DMS153 (cell line): ENCODE data around the gene BRICD5.
A peak's percentile ranks its signal among the peaks of the same experiment; 100 is the strongest.

Experiments used
- DNase-seq: peaks from one replicate; lab custom pipeline; 2025; lab: John Stamatoyannopoulos, UW

Gene BRICD5

DNA sequence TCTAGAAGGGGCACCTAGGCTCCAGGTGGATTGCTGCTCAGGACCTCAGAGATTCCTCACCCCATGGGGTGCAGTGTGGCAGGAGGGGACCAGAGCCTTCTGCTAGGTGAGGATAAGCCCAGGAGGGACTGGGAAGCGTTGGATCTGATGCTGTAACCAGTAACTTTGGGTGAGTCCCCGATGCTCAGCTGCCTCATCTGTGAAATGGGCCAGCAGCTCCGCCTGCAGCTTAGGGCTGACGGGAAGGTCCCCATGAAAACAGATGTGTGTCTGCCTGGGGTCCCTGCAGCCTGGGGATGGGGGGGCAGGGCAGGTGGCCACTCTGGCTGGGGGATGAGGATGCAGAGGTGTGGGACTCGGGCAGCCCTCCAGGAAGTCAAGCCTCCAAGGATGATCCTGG lies 11.6 kb downstream of the BRICD5 start:
- DNase-seq: no peak

DNA sequence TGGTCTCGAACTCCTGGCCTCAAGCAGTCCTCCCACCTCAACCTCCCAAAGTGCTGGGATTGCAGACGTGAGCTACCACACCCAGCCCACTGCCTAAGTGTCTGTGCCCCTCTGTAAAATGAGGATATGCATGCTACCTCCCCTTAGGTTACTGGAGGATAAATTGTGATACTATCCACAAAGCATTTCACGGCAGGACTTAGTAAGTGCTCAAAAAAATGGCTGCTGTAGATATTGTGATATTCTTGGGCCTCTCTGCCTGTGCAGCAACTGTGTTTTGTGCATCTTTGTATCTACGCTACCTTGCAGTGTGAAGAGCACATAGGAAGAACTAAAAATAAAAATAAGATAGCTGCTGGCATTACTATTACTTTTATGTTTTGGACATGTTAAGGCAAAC lies 12.4 kb downstream of the BRICD5 start:
- DNase-seq: no peak

DNA sequence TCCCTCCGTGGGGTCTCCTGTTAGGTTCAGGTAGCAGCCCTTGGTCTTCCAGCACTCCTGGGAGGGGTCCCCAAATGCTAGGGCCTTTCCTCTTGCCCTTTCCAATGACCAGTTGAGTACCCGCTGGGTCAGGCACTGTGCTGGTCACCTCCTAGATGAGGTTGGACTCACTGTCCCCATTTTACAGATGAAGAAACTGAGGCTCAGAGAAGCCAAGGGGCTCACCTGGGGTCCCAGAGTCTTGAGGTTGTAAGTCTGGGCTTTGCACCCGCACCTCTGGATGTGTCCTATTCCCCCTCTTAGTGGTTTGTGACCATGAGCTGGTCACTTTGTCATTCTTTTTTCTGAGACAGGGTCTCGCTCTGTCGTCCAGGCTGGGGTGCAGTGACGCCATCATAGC lies 12.9 kb downstream of the BRICD5 start:
- DNase-seq: no peak

DNA sequence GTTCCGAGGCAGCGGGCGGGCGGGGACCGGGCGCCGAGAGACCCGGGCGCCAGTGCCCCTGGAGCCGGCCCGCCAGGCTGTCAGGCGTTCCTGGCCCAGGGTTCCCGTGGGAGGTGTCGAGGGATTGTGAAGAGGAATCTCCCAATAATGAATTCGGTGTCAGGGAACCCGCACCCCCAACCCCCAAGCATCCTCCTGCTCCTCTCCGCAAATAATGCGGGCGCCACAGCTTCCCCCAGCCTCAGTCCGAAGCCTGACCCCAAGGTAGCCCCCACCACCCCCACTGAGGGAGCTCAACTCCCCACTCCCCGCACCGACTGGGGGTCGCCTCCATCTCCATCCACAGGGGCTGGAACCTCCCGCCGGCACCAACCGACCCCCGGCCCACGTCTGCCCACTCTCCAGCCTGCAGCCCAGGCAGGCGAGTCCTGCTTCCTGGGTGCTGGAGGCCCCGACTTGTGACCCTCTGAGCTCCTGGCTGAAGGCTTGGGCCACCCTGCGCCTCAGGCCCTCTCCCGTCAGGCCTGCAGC lies 13.6 kb downstream of the BRICD5 start:
- DNase-seq: no peak

DNA sequence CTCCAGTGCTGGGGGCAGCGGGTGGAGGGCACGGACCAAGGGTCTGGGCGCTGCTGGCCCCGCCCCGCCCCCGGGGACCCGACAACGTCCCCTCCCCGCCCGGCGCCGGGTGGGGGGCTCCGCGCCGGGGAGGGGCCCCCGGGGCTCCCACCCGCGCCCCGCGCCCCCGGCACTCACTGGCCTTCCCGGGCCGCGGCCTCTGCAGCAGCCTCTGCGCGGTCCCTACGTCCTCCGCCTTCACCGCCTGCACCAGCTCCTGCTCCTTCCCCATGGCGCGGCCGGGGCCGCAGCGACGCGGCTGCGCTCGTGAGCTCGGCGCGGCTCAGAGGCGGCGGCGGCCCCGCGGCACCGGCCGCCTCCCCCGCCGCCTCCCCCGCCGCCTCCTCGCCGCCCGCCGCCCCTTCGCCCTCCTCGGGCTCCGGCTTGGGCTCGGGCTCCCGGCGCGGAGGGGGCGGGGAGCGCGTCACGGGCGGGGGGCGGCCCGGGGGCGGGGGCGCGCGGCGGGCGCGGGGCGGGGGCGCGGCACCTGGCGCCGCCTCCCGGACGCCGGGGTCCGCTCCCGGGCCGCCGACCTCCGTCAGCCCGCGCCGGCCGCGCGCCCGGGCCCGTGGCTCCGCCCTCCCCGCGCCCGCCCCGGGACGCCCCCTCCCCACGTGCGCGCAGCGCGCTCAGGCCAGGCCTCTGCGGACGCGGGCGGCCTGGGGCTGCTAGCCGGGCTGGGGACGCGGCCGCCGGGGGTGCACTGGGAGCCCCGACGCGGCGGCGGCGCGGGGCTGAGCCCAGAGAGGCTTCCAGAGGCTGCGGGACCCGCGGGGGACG lies 14.3 kb downstream of the BRICD5 start, which contains the start of gene CASKIN1:
Gene CASKIN1, minus strand, starts transcription at position 444 of the 819 bp plus-strand sequence. Its CDS starts 173 bp downstream, at position 271.
- DNase-seq: no peak

DNA sequence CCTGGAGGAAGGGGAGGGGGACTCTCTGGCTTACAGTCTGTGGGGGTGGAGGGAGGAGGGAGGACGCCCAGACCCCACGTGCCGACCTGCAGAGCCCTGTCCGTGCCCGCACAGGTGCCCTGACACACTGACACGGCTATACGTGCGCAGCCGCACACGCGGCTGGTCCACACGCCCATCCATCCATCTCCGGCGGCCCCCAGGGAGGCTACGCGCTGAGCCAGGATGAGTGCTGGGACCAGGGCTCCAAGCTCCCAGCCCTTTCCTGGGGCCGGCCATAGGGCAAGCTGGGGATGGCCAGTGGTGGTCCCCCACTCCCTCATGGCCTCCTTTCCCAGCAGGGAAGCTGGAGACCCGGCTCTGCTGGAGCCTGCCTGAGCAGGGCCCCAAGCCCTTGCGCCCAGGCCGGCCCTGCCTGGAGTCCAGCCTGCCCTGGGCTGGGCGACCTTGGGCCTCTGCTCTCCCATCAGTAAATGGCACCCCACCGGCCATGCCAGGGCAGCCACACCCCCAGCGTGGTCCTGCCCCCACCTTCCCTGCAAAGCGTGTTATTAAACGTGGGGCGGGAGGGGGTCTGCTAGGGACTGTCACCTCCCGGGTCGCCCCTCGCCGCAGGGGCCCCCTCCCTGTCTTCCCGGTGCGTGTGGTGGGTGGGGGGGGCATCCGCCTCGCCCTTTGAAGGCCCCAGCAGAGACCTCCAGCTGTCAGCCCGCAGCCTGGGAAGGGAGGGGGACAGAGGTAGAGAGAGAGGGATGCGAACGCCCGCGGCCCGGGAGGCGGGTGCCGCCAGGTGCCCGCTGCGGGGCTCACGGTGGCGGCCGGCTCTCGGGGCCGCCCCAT lies 15.1 kb downstream of the BRICD5 start:
- DNase-seq: no peak

DNA sequence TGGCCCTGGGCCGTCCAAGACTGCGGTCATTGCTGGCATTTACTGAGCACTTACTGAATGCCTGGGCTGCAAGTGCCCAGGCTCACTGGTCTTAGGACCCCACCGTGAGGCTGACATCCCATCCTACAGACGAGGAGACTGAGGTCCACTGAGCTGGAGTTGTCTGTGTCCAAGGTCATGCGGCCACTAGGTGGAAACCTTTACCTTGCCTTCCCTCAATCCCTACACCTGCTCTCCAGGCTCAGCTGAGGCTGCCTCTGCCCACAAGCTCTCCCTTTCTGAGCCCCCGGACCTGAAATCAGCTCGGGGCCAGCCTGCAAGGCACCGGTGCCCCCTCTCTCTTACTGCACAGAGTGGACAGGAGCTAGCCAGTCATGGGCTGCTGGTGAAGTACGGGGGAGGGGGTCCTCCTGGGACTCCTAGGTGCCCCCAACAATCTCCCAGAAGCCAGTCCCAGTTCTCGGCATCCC lies 15.8 kb downstream of the BRICD5 start:
- DNase-seq: peak; percentile 30

DNA sequence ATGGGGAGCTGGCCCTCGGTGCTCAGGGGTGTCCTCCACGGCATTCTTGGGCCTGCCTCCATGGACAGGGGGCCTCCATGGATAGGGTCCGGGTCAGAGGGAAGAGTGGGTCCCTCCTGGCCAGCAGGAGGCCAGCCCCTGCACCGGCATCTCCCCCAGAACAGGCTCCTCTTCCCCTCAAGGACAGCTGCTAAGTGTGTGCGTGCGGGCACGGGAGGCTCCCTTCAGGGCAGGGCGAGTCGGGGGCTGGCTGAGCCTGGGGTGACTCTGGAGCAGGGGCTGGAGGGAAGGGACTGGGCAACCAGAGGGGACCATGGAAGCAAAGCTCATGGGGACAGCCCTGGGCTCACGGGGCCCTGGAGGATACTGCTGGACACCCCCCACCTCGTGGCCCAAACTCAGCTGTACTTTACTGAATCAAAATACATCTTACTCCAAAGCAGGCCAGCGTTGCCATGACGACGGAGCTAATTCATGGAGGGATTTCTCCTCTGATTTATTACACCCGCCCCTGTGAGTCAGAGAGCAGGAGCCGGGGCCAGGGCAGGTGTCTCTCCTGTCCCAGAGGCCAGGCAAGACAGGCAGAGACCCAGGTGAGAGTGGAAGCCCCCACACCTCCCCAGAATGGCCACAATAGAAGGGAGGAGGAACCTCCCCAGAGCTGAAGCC lies 16.4 kb downstream of the BRICD5 start:
- no peak for DNase-seq

DNA sequence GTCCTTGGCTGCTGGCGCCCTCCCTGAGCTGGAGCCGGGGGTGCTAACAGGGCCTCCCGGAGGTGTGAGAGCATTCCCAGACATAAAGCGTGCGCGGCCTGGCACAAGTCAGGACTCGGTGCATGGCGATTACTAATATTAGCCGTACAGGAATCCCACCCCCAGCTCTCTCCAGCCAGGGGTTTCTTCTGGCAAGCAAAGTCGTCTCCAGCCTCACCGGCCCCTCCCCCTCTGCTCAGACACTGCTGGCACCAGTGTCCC lies 19.3 kb downstream of the BRICD5 start:
- DNase-seq: no peak

DNA sequence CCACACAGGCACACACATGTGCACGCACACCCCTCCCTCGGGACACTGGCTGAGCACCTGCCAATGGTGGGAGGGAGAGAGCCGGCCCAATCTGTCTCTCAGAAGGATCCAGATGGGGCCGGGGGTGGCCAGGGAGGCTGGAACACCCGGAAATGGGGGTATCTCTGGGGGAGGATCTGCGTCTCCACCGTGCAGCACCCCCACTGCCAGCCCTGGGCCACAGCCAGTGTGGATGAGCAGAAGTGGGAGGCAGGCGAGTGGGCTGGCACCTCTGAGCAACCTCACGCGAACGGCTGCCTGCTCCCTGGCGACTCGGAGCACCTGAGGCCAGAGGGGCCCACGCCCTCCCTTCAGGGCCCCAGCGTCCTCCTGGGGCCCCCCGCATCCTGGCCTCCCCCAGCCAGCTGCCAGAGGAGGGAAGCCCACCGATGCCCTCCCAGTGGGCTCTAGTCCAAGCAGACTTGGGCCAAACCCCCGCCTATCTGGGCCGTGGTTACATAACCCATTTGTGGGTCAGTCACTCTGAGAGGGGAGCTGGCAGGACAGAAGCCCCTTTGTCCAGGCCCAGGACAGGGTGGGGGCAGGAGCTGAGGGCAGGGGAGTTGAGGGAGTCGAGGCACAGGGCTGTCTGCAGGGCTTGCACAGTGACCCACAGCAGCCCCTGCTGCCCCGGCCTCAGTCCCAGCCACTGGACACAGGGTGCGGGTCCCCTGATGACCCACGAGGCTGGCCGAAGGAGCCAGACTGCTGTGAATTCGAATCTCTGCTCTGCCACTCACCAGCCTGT lies 19.8 kb downstream of the BRICD5 start:
- no peak for DNase-seq

DNA sequence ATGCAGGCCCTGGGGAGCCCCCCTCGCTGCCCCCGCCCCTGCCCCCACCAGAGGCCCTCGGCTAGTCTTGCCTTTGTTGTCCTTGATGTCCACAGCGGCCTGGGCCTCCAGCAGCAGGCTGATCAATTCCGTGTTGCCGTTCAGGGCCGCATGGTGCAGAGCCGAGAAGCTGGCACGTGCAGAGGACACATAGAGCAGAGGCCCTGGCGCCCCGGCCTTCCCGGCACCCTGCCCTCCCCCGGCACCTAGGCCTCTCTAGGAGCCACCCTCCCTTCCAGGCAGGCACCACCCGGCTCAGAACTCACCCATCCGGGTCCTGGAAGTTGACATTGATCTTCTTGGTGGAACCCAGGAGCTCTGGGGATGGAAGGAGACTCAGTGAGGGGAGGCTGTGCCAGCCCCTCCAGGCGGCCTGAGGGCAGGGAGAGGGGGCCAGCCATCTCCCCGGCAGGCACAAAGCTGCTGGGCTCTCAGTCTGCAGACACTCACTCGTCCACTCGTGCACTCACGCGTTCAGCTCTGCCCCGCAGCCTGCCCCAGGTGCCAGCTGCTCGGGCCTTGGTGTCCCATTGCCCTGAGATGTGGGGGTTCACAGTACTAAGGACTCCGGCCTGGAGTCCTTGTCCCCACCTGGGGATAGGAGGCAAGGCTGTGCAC lies 20.5 kb downstream of the BRICD5 start:
- no peak for DNase-seq

DNA sequence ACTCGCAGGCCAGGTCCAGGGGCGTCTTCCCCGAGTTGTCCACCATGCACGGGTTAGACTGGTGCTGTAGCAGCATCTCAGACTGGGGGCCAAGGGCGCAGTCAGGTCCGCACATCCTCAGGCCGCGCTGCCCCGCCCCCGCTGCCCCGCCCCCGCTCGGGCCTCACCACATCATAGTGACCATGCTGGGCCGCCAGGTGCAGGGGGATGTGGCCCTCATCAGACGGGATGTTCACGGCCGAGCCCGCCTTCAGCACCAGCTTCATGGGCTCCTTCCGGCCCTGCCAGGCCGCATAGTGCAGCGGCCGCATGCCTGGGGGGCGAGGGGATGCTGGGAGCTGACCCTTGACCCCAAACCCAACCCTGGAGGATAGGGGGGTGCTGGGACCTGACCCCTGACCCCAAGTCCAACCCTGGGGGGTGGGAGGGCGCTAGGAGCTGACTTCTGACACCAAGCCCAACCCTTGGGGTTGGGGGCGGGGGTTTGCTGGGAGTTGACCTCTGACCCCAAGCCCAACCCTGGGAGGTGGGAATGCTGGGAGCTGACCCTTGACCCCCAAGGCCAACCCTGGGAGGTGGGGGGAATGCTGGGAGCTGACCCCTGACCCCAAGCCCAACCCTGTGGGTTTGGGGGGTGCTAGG lies 21.3 kb downstream of the BRICD5 start:
- no peak for DNase-seq

DNA sequence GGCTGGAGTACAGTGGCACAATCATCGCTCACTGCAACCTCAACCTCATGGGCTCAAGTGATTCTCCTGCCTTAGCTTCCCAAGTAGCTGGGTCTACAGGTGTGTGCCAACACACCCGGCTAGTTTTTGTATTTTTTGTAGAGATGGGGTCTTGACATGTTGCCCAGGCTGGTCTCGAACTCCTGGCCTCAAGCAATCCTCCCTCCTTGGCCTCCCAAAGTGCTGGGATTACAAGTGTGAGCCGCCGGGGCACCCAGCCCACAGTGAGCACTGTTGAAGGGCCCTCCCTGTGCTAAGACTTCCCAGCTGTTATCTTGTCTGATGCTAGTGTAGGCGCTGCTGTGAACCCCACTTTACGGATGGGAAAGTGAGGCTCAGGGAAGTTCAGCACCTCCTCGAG lies 22.3 kb downstream of the BRICD5 start:
- no peak for DNase-seq

DNA sequence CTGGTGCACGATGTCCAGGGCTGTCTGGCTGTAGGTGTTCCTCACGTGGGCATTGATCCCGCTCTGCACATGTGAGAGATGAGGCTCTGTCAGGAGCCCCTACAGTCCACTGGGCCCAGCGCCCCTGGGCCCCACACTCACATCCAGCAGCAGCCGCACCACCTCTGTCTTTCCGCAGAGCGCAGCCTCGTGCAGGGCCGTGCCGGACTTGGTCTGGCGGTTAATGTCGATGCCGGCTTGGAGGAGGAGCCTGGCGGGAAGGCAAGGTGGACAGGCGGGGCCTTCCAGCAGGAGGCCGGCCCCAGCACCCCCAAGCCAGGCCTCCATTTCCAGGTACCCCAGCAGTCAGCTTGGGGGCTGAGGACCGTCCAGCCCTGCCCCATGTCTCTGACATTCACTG lies 23.5 kb downstream of the BRICD5 start:
- no peak for DNase-seq

DNA sequence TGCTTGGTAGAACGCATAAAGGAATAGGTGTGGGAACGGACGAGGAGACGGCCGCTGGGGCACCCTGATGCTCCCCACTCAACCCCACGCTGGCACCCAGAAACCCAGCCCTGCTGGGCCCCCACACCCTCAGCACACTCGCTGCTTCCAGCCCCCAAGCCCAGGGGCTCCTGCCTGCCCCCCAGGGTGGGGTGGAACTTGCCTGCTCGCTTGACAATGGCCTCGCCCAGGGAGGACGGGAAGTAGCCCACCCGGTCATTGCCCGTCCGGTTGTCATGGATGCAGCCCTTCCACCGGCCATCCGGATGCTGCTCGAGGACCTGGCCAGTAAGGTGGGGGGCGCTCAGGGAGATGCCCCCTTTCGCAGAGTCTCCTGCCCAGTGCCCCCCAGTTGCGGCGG lies 24.2 kb downstream of the BRICD5 start:
- DNase-seq: no peak

DNA sequence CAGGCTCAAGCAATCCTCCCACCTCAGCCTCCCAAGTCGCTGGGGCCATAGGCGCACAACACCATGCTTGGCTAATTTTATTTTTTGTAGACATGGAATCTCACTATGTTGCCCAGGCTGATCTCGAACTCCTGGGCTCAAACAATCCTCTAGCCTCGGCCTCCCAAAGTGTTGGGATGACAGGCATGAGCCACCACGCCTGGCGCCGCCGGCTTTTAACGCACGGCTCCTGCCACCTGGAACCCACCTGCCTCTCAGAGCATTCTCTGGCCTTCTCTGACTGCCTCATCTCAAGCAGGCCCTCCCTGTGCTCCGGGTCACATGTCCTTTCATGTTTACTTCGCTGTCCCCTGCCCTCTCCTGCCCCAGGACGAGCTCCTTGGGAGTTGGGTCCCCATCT lies 24.6 kb downstream of the BRICD5 start:
- DNase-seq: no peak

DNA sequence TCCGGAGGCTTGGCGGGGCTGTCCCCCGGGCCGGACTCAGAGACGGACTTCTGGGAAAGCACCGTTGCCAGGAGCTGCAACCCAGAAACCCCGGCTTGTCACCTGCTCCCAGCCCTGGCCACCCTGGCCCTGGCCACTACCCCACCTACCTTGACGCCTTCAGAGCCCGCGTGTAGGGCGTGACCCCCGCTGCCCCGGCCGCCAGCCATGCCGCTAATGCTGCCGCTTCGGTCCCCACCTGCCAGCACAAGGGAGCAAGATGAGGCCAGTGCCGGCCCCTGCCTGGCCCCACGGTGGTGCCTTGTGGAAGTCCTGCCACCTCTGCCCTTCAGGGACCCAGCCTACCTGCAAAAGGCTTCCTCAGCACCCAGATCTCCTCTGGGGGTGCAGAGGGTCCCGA lies 25.7 kb downstream of the BRICD5 start:
- DNase-seq: no peak

DNA sequence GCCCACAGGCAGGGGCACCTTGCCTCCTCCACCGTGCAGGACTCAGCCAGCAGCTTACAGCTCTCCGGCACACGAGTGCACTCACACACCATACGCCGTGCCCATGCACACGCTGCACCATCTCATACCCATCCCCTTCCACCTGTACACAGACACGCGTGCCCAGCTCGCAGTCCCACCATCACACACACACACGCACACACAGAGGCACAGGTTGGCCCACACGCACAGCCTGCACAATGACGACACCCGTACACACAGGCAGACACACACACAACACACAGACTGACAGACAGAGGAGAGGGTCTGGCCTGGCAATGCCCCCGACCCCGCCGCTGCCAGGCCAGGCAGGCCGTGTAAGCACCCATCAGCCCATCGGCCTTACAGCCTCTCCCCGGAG lies 26.3 kb downstream of the BRICD5 start:
- DNase-seq: no peak

DNA sequence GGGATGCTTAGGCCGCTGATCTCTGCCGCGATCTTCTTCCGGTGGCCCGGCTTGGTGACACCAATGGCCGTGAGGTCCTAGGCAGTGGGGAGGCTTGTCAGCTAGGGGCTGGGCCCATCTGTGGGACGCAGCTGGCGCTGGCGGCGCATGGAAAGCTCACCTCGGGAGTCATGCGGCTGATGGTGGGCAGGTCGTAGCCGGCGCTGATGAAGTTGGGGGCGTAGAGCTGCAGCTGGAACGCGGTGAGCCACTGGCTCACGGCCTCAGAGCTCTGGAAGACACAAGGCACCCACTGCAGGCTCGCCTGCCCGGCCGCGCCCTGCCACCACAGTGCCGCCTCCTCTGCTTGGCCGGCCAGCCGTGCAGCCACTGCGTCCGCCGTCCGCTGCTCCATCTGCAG lies 27.0 kb downstream of the BRICD5 start:
- no peak for DNase-seq

DNA sequence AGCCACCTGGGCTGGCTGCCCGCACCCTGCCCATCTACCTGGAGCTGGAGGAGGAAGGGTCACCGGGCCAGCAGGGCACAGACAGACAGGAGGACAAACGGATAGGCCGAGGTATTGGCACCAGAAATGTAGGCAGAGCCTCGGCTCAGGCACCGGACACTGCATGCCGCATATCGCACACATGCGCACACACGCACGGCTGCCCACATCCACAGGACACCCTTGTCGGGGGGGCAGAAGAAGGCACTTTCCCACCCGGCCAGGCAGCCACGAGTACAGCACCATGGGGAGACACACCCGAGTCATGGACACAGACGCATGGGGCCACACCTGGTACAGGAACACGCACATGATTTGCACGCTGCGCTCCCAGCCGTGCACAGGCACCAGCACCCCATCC lies 28.7 kb downstream of the BRICD5 start:
- no peak for DNase-seq
